ENCODE measurements around the gene KLHL1. TPM values are rescaled to one million over a fixed set of nuclear protein-coding genes. Genes with fewer than 3 reads are reported as not detected.

KLHL1 gene
- total and polyA plus RNA-seq, 2 of the 13 experiments (the other 11 are each of a cell fraction or from before 2014, with no cell fraction given), result 0.01 TPM; not detected in 1

DNA sequence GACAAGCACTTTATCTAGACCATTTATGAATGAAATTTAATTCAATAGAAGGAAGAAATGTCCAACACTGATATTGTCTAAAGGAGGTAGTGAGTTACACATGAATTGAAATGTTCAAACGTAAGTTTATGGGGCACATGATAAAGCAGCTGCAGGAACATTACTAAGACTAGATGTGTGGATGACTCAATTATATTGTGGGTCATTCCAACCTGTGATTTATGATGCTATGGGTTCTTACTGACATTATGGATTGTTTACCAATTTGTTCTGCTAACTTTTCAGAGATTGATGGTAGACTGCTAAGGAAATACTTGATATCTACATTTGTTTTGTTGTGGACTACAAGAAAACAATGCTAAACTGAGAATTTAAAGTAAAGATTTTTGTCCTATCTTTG, 56.7 kb downstream of the KLHL1 start:
- H4K20me1 ChIP-seq (ENCODE audit: insufficient read depth, low read length), result no peaks in the 10 kb centered on the region
- CTCF ChIA-PET (ENCODE audit: low intra/inter-chr PET ratio, low total read pairs), result no interaction called here
- POLR2A ChIA-PET, result no interaction called here

More for the DNA sequence above, 56.7 kb downstream of the KLHL1 start:
- no peak for ATAC-seq
- Histone ChIP-seq H3K9me3 (ENCODE audit: low read length) (no peaks in the 10 kb centered on the region), H3K4me2 (ENCODE audit: low read depth, low read length) (no peak overlapping the region), H2AFZ (ENCODE audit: low read length) (no peak overlapping the region), H3K9ac (ENCODE audit: insufficient read depth, low read depth, low read length) (no peak overlapping the region), H3K4me1 (ENCODE audit: insufficient read depth, low read length) (no peaks in the 10 kb centered on the region), H3K36me3 (replicated peaks in 1 of 2; ENCODE audit: control insufficient read depth in 1 of 2, insufficient read depth in 2 of 2, low read length in 2 of 2) (no peaks in the 10 kb centered on the region), H3K79me2 (ENCODE audit: insufficient read depth, low read length) (no peaks in the 10 kb centered on the region), H3K27me3 (ENCODE audit: control insufficient read depth in 1 of 2, insufficient read depth in 2 of 2, low read length in 2 of 2) (no peaks in the 10 kb centered on the region; a peak in 1 of 5 replicates), H3K27ac (ENCODE audit: extremely low read length, insufficient read depth, low read length) (no peak overlapping the region), H3K4me3 (replicated peaks in 1 of 3; ENCODE audit: insufficient read depth in 1 of 3, low read depth in 2 of 3, low read length in 3 of 3) (no peak overlapping the region)
- intact Hi-C loops (cut with micrococcal nuclease; ENCODE audit: unreplicated experiment) (no loop called here), in situ Hi-C loops (cut with HindIII; ENCODE audit: extremely low pct_ligation_motif_present, low pct_unique_long_range_greater_than_20kb) (no loop called here)
- TF ChIP-seq KMT2B (CRISPR knock-in tag; IDR thresholded peaks at IDR 0.05) (no peak), ZNF556 (CRISPR knock-in tag; IDR thresholded peaks at IDR 0.05; ENCODE audit: borderline replicate concordance) (no peak), JDP2 (CRISPR knock-in tag; IDR thresholded peaks at IDR 0.05; ENCODE audit: borderline replicate concordance) (no peak), NFYB (CRISPR knock-in tag; IDR thresholded peaks at IDR 0.05) (no peak), SUZ12 (IDR thresholded peaks at IDR 0.05; ENCODE audit: low read depth, low read length) (no peak), SATB2 (CRISPR knock-in tag; IDR thresholded peaks at IDR 0.05) (no peak), RBAK (CRISPR knock-in tag; IDR thresholded peaks at IDR 0.05) (no peak), ZBTB7A (CRISPR knock-in tag; IDR thresholded peaks at IDR 0.05) (no peak), ZBTB46 (CRISPR knock-in tag; IDR thresholded peaks at IDR 0.05; ENCODE audit: borderline replicate concordance) (no peak), SMAD3 (CRISPR knock-in tag; IDR thresholded peaks at IDR 0.05) (no peak), ZBTB39 (CRISPR knock-in tag; IDR thresholded peaks at IDR 0.05) (no peak), ZNF510 (CRISPR knock-in tag; IDR thresholded peaks at IDR 0.05; ENCODE audit: low read depth) (no peak)
- TF ChIP-seq, protein P1, sequence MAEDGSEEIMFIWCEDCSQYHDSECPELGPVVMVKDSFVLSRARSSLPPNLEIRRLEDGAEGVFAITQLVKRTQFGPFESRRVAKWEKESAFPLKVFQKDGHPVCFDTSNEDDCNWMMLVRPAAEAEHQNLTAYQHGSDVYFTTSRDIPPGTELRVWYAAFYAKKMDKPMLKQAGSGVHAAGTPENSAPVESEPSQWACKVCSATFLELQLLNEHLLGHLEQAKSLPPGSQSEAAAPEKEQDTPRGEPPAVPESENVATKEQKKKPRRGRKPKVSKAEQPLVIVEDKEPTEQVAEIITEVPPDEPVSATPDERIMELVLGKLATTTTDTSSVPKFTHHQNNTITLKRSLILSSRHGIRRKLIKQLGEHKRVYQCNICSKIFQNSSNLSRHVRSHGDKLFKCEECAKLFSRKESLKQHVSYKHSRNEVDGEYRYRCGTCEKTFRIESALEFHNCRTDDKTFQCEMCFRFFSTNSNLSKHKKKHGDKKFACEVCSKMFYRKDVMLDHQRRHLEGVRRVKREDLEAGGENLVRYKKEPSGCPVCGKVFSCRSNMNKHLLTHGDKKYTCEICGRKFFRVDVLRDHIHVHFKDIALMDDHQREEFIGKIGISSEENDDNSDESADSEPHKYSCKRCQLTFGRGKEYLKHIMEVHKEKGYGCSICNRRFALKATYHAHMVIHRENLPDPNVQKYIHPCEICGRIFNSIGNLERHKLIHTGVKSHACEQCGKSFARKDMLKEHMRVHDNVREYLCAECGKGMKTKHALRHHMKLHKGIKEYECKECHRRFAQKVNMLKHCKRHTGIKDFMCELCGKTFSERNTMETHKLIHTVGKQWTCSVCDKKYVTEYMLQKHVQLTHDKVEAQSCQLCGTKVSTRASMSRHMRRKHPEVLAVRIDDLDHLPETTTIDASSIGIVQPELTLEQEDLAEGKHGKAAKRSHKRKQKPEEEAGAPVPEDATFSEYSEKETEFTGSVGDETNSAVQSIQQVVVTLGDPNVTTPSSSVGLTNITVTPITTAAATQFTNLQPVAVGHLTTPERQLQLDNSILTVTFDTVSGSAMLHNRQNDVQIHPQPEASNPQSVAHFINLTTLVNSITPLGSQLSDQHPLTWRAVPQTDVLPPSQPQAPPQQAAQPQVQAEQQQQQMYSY (CRISPR knock-in tag; IDR thresholded peaks at IDR 0.05), result no peak
- TF ChIP-seq, protein P2, sequence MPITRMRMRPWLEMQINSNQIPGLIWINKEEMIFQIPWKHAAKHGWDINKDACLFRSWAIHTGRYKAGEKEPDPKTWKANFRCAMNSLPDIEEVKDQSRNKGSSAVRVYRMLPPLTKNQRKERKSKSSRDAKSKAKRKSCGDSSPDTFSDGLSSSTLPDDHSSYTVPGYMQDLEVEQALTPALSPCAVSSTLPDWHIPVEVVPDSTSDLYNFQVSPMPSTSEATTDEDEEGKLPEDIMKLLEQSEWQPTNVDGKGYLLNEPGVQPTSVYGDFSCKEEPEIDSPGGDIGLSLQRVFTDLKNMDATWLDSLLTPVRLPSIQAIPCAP (CRISPR knock-in tag; IDR thresholded peaks at IDR 0.05; ENCODE audit: low read depth), result no peak
- TF ChIP-seq, protein P3, sequence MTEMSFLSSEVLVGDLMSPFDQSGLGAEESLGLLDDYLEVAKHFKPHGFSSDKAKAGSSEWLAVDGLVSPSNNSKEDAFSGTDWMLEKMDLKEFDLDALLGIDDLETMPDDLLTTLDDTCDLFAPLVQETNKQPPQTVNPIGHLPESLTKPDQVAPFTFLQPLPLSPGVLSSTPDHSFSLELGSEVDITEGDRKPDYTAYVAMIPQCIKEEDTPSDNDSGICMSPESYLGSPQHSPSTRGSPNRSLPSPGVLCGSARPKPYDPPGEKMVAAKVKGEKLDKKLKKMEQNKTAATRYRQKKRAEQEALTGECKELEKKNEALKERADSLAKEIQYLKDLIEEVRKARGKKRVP (CRISPR knock-in tag; IDR thresholded peaks at IDR 0.05), result no peak
- FAIRE-seq, result no peak
- 8% methylated on average over 1 of the region's 1 CpG for WGBS (ENCODE audit: low lambda C conversion rate)
- no peak for DNase-seq (ENCODE audit: low spot score)
- no TSS peak for BruUV-seq (replicated peaks)
